HepG2 (cell line): Measurements from ENCODE around the gene AQP5. TPM values are rescaled to one million over a fixed set of nuclear protein-coding genes. Genes with fewer than 3 reads are reported as not detected.

Source experiments
- ATAC-seq: fragments of 200-7000 bp; cut with Tn5 transposase; 3 replicates; pipeline ENCODE4 v1.9.1; 2020; ENCODE audit warnings: mild to moderate bottlenecking, moderate library complexity
- BruUV-seq: library from RNA; stranded (reverse); fragments of 400-500 nt; replicated peaks from 2 replicates; lab custom pipeline; 2021; lab: Mats Ljungman, UMichigan
- CTCF ChIA-PET: fragments of 300-600 bp; formaldehyde crosslinking; extraction: SDS; loops from one replicate; lab custom pipeline; 2021; ENCODE audit warnings: low total read pairs, inconsistent platforms, low intra/inter-chr PET ratio; lab: Yijun Ruan, JAX
- POLR2A ChIA-PET: fragments of 350-600 bp; sonication (Branson Sonifier 250); formaldehyde crosslinking; loops from one replicate; lab custom pipeline; 2020; ENCODE audit warnings: antibody characterized with exemption, inconsistent platforms; lab: Yijun Ruan, JAX
- DNase-seq: peaks from one replicate; pipeline ENCODE4 v3.0.0-alpha.2; 2015; ENCODE audit warnings: low spot score
- FAIRE-seq: peaks from 3 replicates; lab custom pipeline; 2011; peaks lifted over from hg19 to GRCh38; lab: Jason Lieb, UNC
- H2AFZ ChIP-seq: one replicate; pipeline ENCODE4 v1.6.1; 2011; ENCODE audit warnings: low read length, inconsistent platforms
- H3K27ac ChIP-seq: fragments of 300-600 bp; 3 replicates; pipeline ENCODE4 v1.8.0; 2011; ENCODE audit warnings: mixed run types, mild to moderate bottlenecking, mixed read lengths, low read length, inconsistent platforms; ENCODE audit not compliant: insufficient read depth; ENCODE audit errors: extremely low read length
- H3K27me3 ChIP-seq, 2 experiments: fragments of 200-600 bp in 1 of 2; 2 replicates in 1 of 2; 3 replicates in 1 of 2; pipeline versions ENCODE4 v1.6.0 to v1.8.0; 2011; ENCODE audit warnings: low read length in 2 of 2, mild to moderate bottlenecking in 2 of 2, moderate library complexity in 2 of 2, inconsistent platforms in 1 of 2; ENCODE audit not compliant: insufficient read depth in 2 of 2, control insufficient read depth in 1 of 2
- H3K36me3 ChIP-seq, 2 experiments: fragments of 200-600 bp in 1 of 2; replicated peaks in 1 of 2; 2 replicates in 1 of 2; 3 replicates in 1 of 2; pipeline versions ENCODE4 v1.5.1 to v1.8.0; 2011; ENCODE audit warnings: low read length in 2 of 2, inconsistent platforms in 1 of 2; ENCODE audit not compliant: insufficient read depth in 2 of 2, control insufficient read depth in 1 of 2
- H3K4me1 ChIP-seq: 2 replicates; pipeline ENCODE4 v1.5.1; 2012; ENCODE audit warnings: low read length, inconsistent platforms; ENCODE audit not compliant: insufficient read depth
- H3K4me2 ChIP-seq: 2 replicates; pipeline ENCODE4 v1.6.0; 2011; ENCODE audit warnings: low read depth, low read length, inconsistent platforms
- H3K4me3 ChIP-seq, 3 experiments: fragments of 200-600 bp in 1 of 3; sonication (generic), shearing (Covaris generic) in 1 of 3; replicated peaks in 1 of 3; 2 replicates each; pipeline ENCODE4 v1.5.1; 2011 to 2016; ENCODE audit warnings: low read length in 3 of 3, inconsistent platforms in 2 of 3, low read depth in 2 of 3, mild to moderate bottlenecking in 2 of 3, control low read depth in 1 of 3, mixed read lengths in 1 of 3; ENCODE audit not compliant: insufficient read depth in 1 of 3
- H3K79me2 ChIP-seq: one replicate; pipeline ENCODE4 v1.6.1; 2011; ENCODE audit warnings: low read length, inconsistent platforms; ENCODE audit not compliant: insufficient read depth
- H3K9ac ChIP-seq: 2 replicates; pipeline ENCODE4 v1.6.0; 2011; ENCODE audit warnings: mild to moderate bottlenecking, low read depth, low read length, inconsistent platforms; ENCODE audit not compliant: insufficient read depth
- H3K9me3 ChIP-seq: 2 replicates; pipeline ENCODE4 v1.5.1; 2012; ENCODE audit warnings: mild to moderate bottlenecking, low read length
- H4K20me1 ChIP-seq: 2 replicates; pipeline ENCODE4 v1.6.0; 2011; ENCODE audit warnings: inconsistent platforms, mild to moderate bottlenecking, low read length, moderate library complexity; ENCODE audit not compliant: insufficient read depth
- FUBP1 ChIP-seq: sonication (generic); formaldehyde crosslinking; IDR thresholded peaks from 2 replicates; pipeline ENCODE4 v1.5.1; 2020; ENCODE audit warnings: missing genetic modification reagents, mild to moderate bottlenecking, borderline replicate concordance
- IRF9 ChIP-seq: sonication (generic); formaldehyde crosslinking; IDR thresholded peaks from 2 replicates; pipeline ENCODE4 v1.8.0; 2022; ENCODE audit warnings: missing genetic modification reagents, mild to moderate bottlenecking, borderline replicate concordance
- MIER2 ChIP-seq: IDR thresholded peaks from 2 replicates; pipeline ENCODE4 v1.6.1; 2016; ENCODE audit warnings: missing biosample characterization, missing genetic modification reagents
- PAX8 ChIP-seq: sonication (generic); formaldehyde crosslinking; IDR thresholded peaks from 2 replicates; pipeline ENCODE4 v1.8.0; 2022; ENCODE audit warnings: mild to moderate bottlenecking, missing genetic modification reagents, borderline replicate concordance
- RBFOX2 ChIP-seq: fragments of 200-400 bp; formaldehyde crosslinking; IDR thresholded peaks from 2 replicates; pipeline ENCODE4 v1.6.1; 2017; ENCODE audit warnings: low read depth, mild to moderate bottlenecking, low read length
- THAP8 ChIP-seq: sonication (generic); formaldehyde crosslinking; IDR thresholded peaks from 2 replicates; pipeline ENCODE4 v1.5.1; 2020; ENCODE audit warnings: missing genetic modification reagents, mild to moderate bottlenecking, borderline replicate concordance
- ZFYVE20 ChIP-seq: sonication (generic); formaldehyde crosslinking; IDR thresholded peaks from 2 replicates; pipeline ENCODE4 v1.8.0; 2023; ENCODE audit warnings: low read depth, mild to moderate bottlenecking, moderate library complexity, missing genetic modification reagents, borderline replicate concordance
- ZNF513 ChIP-seq: sonication (generic); formaldehyde crosslinking; conservative IDR thresholded peaks from 2 replicates; pipeline ENCODE4 v1.5.0; 2020; ENCODE audit warnings: missing genetic modification reagents
- ZNF724P ChIP-seq: sonication (generic); formaldehyde crosslinking; IDR thresholded peaks from 2 replicates; pipeline ENCODE4 v1.8.0; 2022; ENCODE audit warnings: missing genetic modification reagents, borderline replicate concordance
- ZNF770 ChIP-seq: sonication (generic); formaldehyde crosslinking; IDR thresholded peaks from 2 replicates; pipeline ENCODE4 v1.5.0; 2020; ENCODE audit warnings: mild to moderate bottlenecking, missing genetic modification reagents
- WGBS: methylation state at CpG from one replicate; pipeline ENCODE4 v1.1.6; 2017; ENCODE audit warnings: low lambda C conversion rate; 5-methylcytosine and 5-hydroxymethylcytosine counted together
- in situ Hi-C: cut with HindIII; loops from 2 replicates; pipeline ENCODE4 v1.10.0; 2017; ENCODE audit warnings: low pct_unique_long_range_greater_than_20kb; ENCODE audit not compliant: extremely low pct_ligation_motif_present
- intact Hi-C: fragments of 100-400 bp; cut with micrococcal nuclease; formaldehyde crosslinking; loops from one replicate; pipeline ENCODE4 v1.10.0; 2022; ENCODE audit not compliant: unreplicated experiment
- polyA plus RNA-seq, 8 experiments: library from polyadenylated mRNA; depleted of rRNA in 3 of 8; stranded (reverse) in 7 of 8; unstranded in 1 of 8; fragments of >200 nt; fragmentation: Illumina TruSeq in 4 of 8; extraction: Trizol in 4 of 8; gene quantifications; 2 replicates each; pipeline versions ENCODE4 v1.2.1 to v1.2.3, GENCODE V29; 2011 to 2016; ENCODE audit warnings: low read depth in 4 of 8, missing spikeins in 1 of 8, mixed read lengths in 1 of 8; ENCODE audit not compliant: insufficient read depth in 1 of 8
- total RNA-seq, 5 experiments: library from RNA; depleted of rRNA; stranded (reverse); fragments of >200 nt; fragmentation: Illumina TruSeq; extraction: Trizol; gene quantifications; 2 replicates each; pipeline ENCODE4 v1.2.3, GENCODE V29; 2016; ENCODE audit warnings: low read depth in 1 of 5

AQP5 gene
- total and polyA plus RNA-seq, 2 of the 13 experiments (the other 11 are each of a cell fraction or from before 2014, with no cell fraction given) = not detected

GRCh38 chr12:49944718-49945117, 17.0 kb upstream of the AQP5 start:
- Histone ChIP-seq H4K20me1 (no peaks in the 10 kb centered on the region), H3K4me1 (peaks cover 25% of the 10 kb centered on the region), H3K36me3 (no peaks in the 10 kb centered on the region), H3K27ac (no peak overlapping the region), H3K9ac (no peak overlapping the region), H2AFZ (no peak overlapping the region), H3K9me3 (no peaks in the 10 kb centered on the region), H3K79me2 (no peaks in the 10 kb centered on the region), H3K4me2 (no peak overlapping the region), H3K4me3 (no peak overlapping the region), H3K27me3 (peaks cover 4 to 9% of the 10 kb centered on the region in 2 experiments; a peak in 3 of 5 replicates)
- ChIA-PET POLR2A (no interaction called here), CTCF (interaction anchor here (1.3 to 1.7 kb wide), 3 partner anchors 22 to 112 kb away, joined by 3 to 4 read pairs (median 4); no protein-coding TSS in a partner anchor)
- in situ Hi-C loops = loop anchor here (5.0 kb wide), 1 partner anchor 77 kb away; no protein-coding TSS in a partner anchor
- 0% methylated on average over 1 of the region's 3 CpGs for WGBS
- TF ChIP-seq MIER2 (CRISPR knock-in tag) (no peak), ZNF513 (CRISPR knock-in tag) (no peak), ZFYVE20 (CRISPR knock-in tag) (no peak), THAP8 (no peak), ZNF724P (CRISPR knock-in tag) (no peak), ZNF770 (CRISPR knock-in tag) (no peak), IRF9 (CRISPR knock-in tag) (no peak), FUBP1 (no peak), RBFOX2 (no peak), PAX8 (CRISPR knock-in tag) (no peak)
- ATAC-seq (no peak), FAIRE-seq (no peak), DNase-seq (no peak)
- BruUV-seq = no TSS peak
- intact Hi-C loops = loop anchor here (10.0 kb wide), 1 partner anchor 80 kb away; no protein-coding TSS in a partner anchor
